H1 (cell line): ENCODE measurements around the gene ZNF500. TPM values are rescaled to one million over a fixed set of nuclear protein-coding genes. Genes with fewer than 3 reads are reported as not detected.
A peak's percentile ranks its signal among the peaks of the same experiment; 100 is the strongest.

Experiments
- CTCF ChIP-seq, 3 experiments: IDR thresholded peaks; 1 replicate in 2 of 3; 2 replicates in 1 of 3; pipeline versions ENCODE4 v1.5.1 to v1.6.1; 2011; ENCODE audit warnings: low read length in 3 of 3, mild to moderate bottlenecking in 3 of 3, inconsistent platforms in 2 of 3, low read depth in 1 of 3, moderate library complexity in 1 of 3; ENCODE audit not compliant: insufficient read depth in 1 of 3; ENCODE audit errors: control extremely low read depth in 1 of 3
- RXRA ChIP-seq: IDR thresholded peaks from 2 replicates; pipeline ENCODE4 v1.6.1; 2011; ENCODE audit warnings: low read depth, mild to moderate bottlenecking, low read length, moderate library complexity; ENCODE audit not compliant: insufficient read depth
- SAP30 ChIP-seq: fragments of 300-600 bp; sonication (generic); IDR thresholded peaks from 2 replicates; pipeline ENCODE4 v1.7.1; 2012; ENCODE audit warnings: low read length, moderate library complexity, mild to moderate bottlenecking, inconsistent platforms; ENCODE audit not compliant: insufficient read depth, insufficient replicate concordance
- polyA plus RNA-seq, 7 experiments: library from polyadenylated mRNA; depleted of rRNA in 3 of 7; stranded (reverse) in 5 of 7; unstranded in 2 of 7; fragments of >200 nt in 5 of 7; fragments of 200-250 nt in 2 of 7; gene quantifications; 1 replicate in 5 of 7; 2 replicates in 1 of 7; 4 replicates in 1 of 7; pipeline versions ENCODE4 v1.2.1 to v1.2.3, GENCODE V29; 2011 to 2013; ENCODE audit warnings: missing spikeins in 2 of 7, mixed read lengths in 2 of 7
- total RNA-seq: library from RNA; stranded (reverse); fragmentation: NEBNext Ultra II Directional; extraction: Animal tissue kit (Norgen Biotek cat#: 25700); gene quantifications from 2 replicates; pipeline ENCODE4 v1.2.1, GENCODE V29; 2021

Gene ZNF500
- total and polyA plus RNA-seq, 2 of the 8 experiments (the other 6 are each of a cell fraction or from before 2014, with no cell fraction given) = 10.3 to 10.4 TPM

GRCh38 chr16:4801962-4802658 lies 35.1 kb upstream of the ZNF500 start, which contains the start of gene ROGDI (continued):
- TF ChIP-seq CTCF (IDR thresholded peaks at IDR 0.05; ENCODE audit: control extremely low read depth in 1 of 3, insufficient read depth in 1 of 3, low read depth in 1 of 3, low read length in 3 of 3) (no peak), RXRA (0 out of 2 replicates have a peak, but pooled peaks have one; percentile 27), SAP30 (peak; percentile 52)
